Activated CD8-positive, alpha-beta T cell treated with anti-CD3 and anti-CD28 coated beads, Interleukin-2, amount 10 ng/mL, durations not matched to agents 7 days and 5 days (primary cell): ENCODE measurements around the gene MRPL50. TPM values are rescaled to one million over a fixed set of nuclear protein-coding genes. Genes with fewer than 3 reads are reported as not detected.

Experiments used
- ATAC-seq: fragments of 150-1000 bp; cut with Tn5 transposase; one replicate; pipeline ENCODE4 v1.10.0; 2021; ENCODE audit warnings: moderate library complexity
- CTCF ChIA-PET: fragments of 350-600 bp; sonication (Branson Sonifier 250); formaldehyde crosslinking; loops from one replicate; lab custom pipeline; 2021; ENCODE audit warnings: antibody characterized with exemption; lab: Charles Lee
- POLR2A ChIA-PET: fragments of 350-600 bp; sonication (Branson Sonifier 250); formaldehyde crosslinking; loops from one replicate; lab custom pipeline; 2021; ENCODE audit warnings: antibody characterized with exemption; lab: Charles Lee
- DNase-seq: peaks from one replicate; pipeline ENCODE4 v3.0.0-alpha.2; 2020
- H3K27ac Mint-ChIP-seq: one replicate; pipeline ENCODE4 v1.8.0; 2021; ENCODE audit warnings: mild to moderate bottlenecking, mixed read lengths
- H3K27me3 Mint-ChIP-seq: one replicate; pipeline ENCODE4 v1.8.0; 2021; ENCODE audit warnings: low read depth, mixed read lengths
- H3K36me3 Mint-ChIP-seq: one replicate; pipeline ENCODE4 v1.8.0; 2021; ENCODE audit warnings: low read depth, mixed read lengths
- H3K4me1 Mint-ChIP-seq: one replicate; pipeline ENCODE4 v1.8.0; 2021; ENCODE audit warnings: low read depth, mixed read lengths
- H3K4me3 Mint-ChIP-seq: one replicate; pipeline ENCODE4 v1.8.0; 2021; ENCODE audit warnings: mild to moderate bottlenecking, mixed read lengths
- H3K9me3 Mint-ChIP-seq: one replicate; pipeline ENCODE4 v1.8.0; 2022; ENCODE audit warnings: mixed read lengths; ENCODE audit not compliant: insufficient read depth
- total RNA-seq, 2 experiments: library from RNA; stranded (reverse); gene quantifications; one replicate each; pipeline ENCODE4 v1.2.3, GENCODE V29; 2021

MRPL50 gene
- total RNA-seq, 2 experiments from 2014 or later: 9.4 to 10.2 TPM

DNA sequence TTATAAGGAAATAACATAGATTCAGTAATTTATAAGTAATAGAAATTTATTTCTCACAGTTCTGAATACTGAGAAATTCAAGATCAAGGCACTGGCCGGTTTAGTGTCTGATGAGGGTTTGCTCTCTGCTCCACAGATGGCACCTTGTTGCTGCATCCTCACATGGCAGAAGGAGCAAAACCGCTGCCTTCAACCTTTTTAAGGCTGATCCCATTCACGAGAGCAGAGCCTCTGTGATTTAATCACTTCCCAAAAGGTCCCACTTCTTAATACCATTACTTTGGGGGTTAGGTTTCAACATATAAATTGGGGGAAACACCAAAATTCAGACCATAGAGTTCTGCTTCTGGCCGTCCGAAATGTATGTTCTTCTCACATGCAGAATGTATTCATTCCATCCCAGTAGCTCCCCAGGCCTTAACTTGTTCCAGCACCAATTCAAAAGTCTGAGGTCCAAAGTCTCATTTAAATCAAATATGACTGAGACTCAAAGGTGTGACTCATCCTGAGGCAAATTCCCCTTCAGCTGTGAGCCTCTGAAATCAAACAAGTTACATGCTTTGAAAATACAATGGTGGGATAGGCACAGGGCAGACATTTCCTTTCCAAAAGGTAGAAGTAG, 44.2 kb downstream of the MRPL50 start:
- Mint-ChIP-seq H3K27ac (no peak overlapping the region), H3K4me3 (no peak overlapping the region), H3K27me3 (peaks cover 5% of the 10 kb centered on the region), H3K4me1 (no peaks in the 10 kb centered on the region), H3K36me3 (no peaks in the 10 kb centered on the region), H3K9me3 (no peaks in the 10 kb centered on the region)
- DNase-seq: no peak
- ChIA-PET CTCF (no interaction called here), POLR2A (no interaction called here)
- no peak for ATAC-seq

DNA sequence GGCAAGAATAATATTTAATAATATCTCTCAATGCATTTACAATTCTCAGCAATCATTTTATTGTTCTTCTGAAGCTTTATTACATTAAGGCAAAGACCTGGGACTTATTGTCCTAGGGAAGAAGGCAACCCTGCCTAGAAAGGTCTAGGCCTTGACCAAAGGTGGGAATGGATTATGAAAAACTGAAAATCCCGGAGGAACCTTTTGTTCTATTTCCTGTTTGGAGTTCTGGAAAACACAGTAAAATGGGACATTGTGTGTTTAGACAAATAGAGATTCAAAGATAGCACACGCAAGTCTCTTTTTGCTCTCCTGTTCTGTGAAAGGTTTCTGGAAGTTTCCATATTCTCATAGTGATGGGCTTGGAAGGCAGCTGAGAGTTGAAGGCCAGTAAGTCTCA, 44.7 kb downstream of the MRPL50 start:
- CTCF ChIA-PET: no interaction called here

DNA sequence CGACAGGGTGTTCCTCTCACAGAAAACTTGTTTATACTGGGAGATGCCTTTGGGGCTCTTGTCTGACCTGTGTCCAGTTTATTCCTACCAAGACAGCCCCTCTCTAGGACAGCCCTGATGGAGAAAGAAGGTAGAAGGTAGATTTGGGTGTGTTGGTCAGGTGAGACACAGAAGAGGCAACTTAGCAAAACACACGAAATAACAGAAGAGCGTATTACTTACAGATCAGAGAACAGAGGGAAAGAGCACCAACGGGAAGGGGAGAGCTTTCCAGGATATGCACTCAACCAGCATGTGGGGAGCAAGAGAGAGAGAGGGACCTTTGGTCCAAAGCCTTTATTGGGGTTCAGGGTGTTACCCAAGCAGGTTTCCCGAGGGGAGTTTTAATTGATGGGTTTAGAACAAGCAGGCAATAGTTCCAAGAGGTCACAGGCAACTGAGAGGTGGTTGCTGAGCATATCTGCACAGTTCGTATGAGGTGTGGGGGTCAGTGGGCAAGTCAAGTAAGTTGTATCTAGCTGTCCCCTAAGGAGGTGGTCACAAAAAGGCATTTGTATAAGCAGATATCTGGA, 45.4 kb downstream of the MRPL50 start:
- no peaks in the 10 kb centered on the region for H3K4me1 Mint-ChIP-seq
- no peak overlapping the region for H3K27ac Mint-ChIP-seq
- H3K27me3 Mint-ChIP-seq: peaks cover 9% of the 10 kb centered on the region
- ChIA-PET POLR2A (no interaction called here), CTCF (no interaction called here)
- DNase-seq: no peak
- no peak for ATAC-seq
- no peaks in the 10 kb centered on the region for H3K9me3 Mint-ChIP-seq
- H3K4me3 Mint-ChIP-seq: no peak overlapping the region
- no peaks in the 10 kb centered on the region for H3K36me3 Mint-ChIP-seq

More for the DNA sequence above, 44.7 kb downstream of the MRPL50 start:
- no peak overlapping the region for H3K27ac Mint-ChIP-seq
- H3K4me1 Mint-ChIP-seq: no peaks in the 10 kb centered on the region
- H3K9me3 Mint-ChIP-seq: no peaks in the 10 kb centered on the region
- no peaks in the 10 kb centered on the region for H3K36me3 Mint-ChIP-seq
- no peak for DNase-seq
- POLR2A ChIA-PET: no interaction called here
- H3K27me3 Mint-ChIP-seq: peaks cover 7% of the 10 kb centered on the region
- H3K4me3 Mint-ChIP-seq: no peak overlapping the region
- no peak for ATAC-seq

DNA sequence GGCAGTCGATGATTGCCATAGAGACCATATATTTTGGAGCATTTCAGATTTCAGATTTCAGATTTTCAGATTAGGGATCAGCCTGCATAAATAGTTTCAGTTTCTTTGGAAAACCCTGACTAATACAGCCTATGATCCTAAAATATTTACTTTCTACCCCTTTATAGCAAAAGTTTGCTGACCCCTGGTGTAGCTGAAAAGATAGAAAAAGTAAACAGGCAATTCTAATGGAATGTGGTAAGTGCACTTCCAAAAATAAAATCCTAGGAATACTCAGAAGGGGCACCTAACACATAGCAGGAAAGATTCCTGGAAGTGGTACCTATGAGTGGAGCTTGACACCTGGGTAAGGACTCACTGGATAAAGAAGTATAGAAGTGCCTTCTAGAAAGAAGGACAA, 48.1 kb downstream of the MRPL50 start:
- CTCF ChIA-PET: no interaction called here
- DNase-seq (no peak), ATAC-seq (no peak)
- peaks cover 13% of the 10 kb centered on the region for H3K27me3 Mint-ChIP-seq
- no peak overlapping the region for H3K4me3 Mint-ChIP-seq
- POLR2A ChIA-PET: no interaction called here
- H3K4me1 Mint-ChIP-seq: no peaks in the 10 kb centered on the region
- H3K9me3 Mint-ChIP-seq: no peaks in the 10 kb centered on the region
- no peaks in the 10 kb centered on the region for H3K36me3 Mint-ChIP-seq
- no peak overlapping the region for H3K27ac Mint-ChIP-seq

DNA sequence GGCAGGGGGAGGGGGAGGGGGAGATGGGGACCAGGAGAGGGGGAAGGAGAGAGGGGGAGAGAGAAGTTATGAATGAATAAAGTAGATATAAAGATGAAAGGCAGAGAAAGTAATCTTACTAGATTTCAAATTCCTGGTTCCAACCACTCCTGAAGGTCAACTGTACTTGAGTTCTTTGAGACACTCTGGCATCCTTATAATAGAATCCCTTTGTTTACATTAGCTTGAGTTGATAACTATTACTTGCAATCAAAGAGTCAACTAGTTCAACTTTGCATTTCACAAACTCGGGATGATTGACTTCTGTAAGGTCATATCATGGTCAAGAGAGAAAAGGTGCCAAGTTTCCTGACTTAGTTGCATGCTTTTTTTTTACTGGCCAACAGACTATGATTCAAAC, 55.8 kb downstream of the MRPL50 start:
- no peak for DNase-seq
- no peak overlapping the region for H3K27ac Mint-ChIP-seq
- H3K36me3 Mint-ChIP-seq: no peaks in the 10 kb centered on the region
- no peaks in the 10 kb centered on the region for H3K4me1 Mint-ChIP-seq
- no peak overlapping the region for H3K4me3 Mint-ChIP-seq
- peaks cover 7% of the 10 kb centered on the region for H3K27me3 Mint-ChIP-seq
- ATAC-seq: no peak
- ChIA-PET CTCF (no interaction called here), POLR2A (no interaction called here)
- no peaks in the 10 kb centered on the region for H3K9me3 Mint-ChIP-seq

DNA sequence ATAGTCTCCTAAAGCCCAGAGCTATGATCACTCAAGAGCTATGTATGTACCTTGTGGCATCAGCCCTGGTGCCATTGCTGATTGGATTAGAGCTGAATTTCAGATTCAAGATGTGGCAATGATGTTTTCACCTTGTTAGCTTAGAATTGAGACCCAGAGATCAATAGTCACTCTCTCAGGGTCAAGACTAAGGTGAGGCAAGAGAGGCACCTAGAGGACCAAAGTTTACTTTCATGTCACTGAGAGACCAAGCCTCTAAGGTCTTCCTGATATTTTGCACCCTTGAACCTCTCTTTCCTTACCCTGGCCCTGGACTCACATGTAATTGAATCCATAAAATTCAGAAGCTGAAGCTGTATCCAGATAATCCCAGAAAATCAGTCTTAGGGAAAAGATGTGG, 56.5 kb downstream of the MRPL50 start:
- no peaks in the 10 kb centered on the region for H3K36me3 Mint-ChIP-seq
- H3K4me1 Mint-ChIP-seq: no peaks in the 10 kb centered on the region
- CTCF ChIA-PET: no interaction called here
- no peak for DNase-seq
- H3K27me3 Mint-ChIP-seq: peaks cover 7% of the 10 kb centered on the region
- no peak overlapping the region for H3K27ac Mint-ChIP-seq
- POLR2A ChIA-PET: no interaction called here
- H3K4me3 Mint-ChIP-seq: no peak overlapping the region
- H3K9me3 Mint-ChIP-seq: no peaks in the 10 kb centered on the region
- no peak for ATAC-seq

Other genes starting within 250 kb of the MRPL50 start
- gene BAAT, start 13.6 kb downstream of the MRPL50 start, total RNA-seq: not detected
- gene ZNF189, start 233 bp upstream of the MRPL50 start, total RNA-seq: 10 to 100 TPM in 1 of 2 experiments, 1 to 10 TPM in 1; 9.7 to 10.4 TPM
- not detected for gene ALDOB, start 37.2 kb upstream of the MRPL50 start, total RNA-seq
- 10 to 100 TPM; 39.9 to 41.3 TPM for gene RNF20, start 135.2 kb upstream of the MRPL50 start, total RNA-seq
- not detected for gene PPP3R2, start 196.4 kb upstream of the MRPL50 start, total RNA-seq